Body of pancreas (tissue), 4 donors: Measurements from ENCODE around the gene UPF3A.

Experiments
- CTCF ChIP-seq, 7 experiments: fragments of 450-650 bp in 4 of 7; fragments of 200-600 bp in 3 of 7; sonication (generic) in 3 of 7; IDR thresholded peaks; one replicate each; pipeline ENCODE4 v1.5.1; 2016 to 2019; ENCODE audit warnings: antibody characterized with exemption in 7 of 7
- POLR2A ChIP-seq, 3 donors: fragments of 450-650 bp; IDR thresholded peaks; one replicate each; pipeline ENCODE4 v1.6.1; 2016; ENCODE audit warnings: antibody characterized with exemption in 3 of 3, mild to moderate bottlenecking in 2 of 3

- TF ChIP-seq CTCF (IDR thresholded peaks at IDR 0.05) (no peak), POLR2A (IDR thresholded peaks at IDR 0.05) (no peak)
Observed at GRCh38 chr13:114275304-114275703, 6.1 kb upstream of the UPF3A start.
